ENCODE data around the gene GABARAP.

GABARAP gene

DNA sequence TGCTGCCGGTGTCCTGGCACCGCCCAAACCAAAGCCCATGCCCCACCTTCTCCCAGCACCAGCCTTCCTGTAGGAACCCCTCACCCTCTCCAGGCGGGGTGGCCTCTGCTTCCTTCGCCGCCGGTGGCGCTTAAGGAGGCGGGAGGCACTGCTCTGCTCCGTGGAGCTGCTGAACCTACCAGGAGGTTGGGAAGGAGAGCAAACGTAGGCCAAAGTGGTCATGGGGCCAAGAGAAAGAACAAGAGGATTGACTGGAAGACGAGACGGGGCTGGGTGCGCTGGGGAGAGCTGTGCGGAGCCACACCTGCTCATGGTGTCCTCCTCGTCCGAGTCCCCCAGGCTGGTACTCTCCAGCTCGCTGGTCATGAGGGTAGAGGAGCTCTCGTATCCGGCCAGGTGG, 12.7 kb downstream of the GABARAP start:
- Histone ChIP-seq H2BK5ac (ENCODE audit: low read length) (no peak overlapping the region), H3K4me1 (ENCODE audit: control insufficient read depth, low read depth, low read length) (peaks cover 7% of the 10 kb centered on the region), H3K79me2 (ENCODE audit: control insufficient read depth, insufficient read depth, low read length) (peaks cover 25% of the 10 kb centered on the region), H3K56ac (ENCODE audit: low read length) (no peak overlapping the region), H4K8ac (ENCODE audit: low read depth, low read length) (no peak overlapping the region), H4K5ac (ENCODE audit: low read length) (no peak overlapping the region), H3K27me3 (ENCODE audit: insufficient read depth, low read length, poor library complexity) (no peaks in the 10 kb centered on the region), H3K23ac (ENCODE audit: low read length) (no peak overlapping the region), H3K9ac (ENCODE audit: low read length) (no peak overlapping the region), H3K27ac (ENCODE audit: low read depth, low read length) (no peak overlapping the region), H3K18ac (ENCODE audit: low read length) (no peak overlapping the region), H3K4me2 (ENCODE audit: low read length) (no peak overlapping the region), H2AK5ac (ENCODE audit: low read length) (no peak overlapping the region), H3K4me3 (ENCODE audit: low read length) (no peak overlapping the region), H3K36me3 (ENCODE audit: control insufficient read depth, insufficient read depth, low read length) (peaks cover 12% of the 10 kb centered on the region), H2BK120ac (ENCODE audit: low read depth, low read length) (no peak overlapping the region), H2BK15ac (replicated peaks; ENCODE audit: low read depth) (no peak overlapping the region), H3K4ac (ENCODE audit: low read depth, low read length) (no peak overlapping the region), H3K79me1 (ENCODE audit: low read length) (peaks cover 19% of the 10 kb centered on the region)
- DNase-seq: no peak
- no CpG with 5 or more reads among the region's 19 CpGs for WGBS (ENCODE audit: extremely low coverage, insufficient coverage, low lambda C conversion rate)

DNA sequence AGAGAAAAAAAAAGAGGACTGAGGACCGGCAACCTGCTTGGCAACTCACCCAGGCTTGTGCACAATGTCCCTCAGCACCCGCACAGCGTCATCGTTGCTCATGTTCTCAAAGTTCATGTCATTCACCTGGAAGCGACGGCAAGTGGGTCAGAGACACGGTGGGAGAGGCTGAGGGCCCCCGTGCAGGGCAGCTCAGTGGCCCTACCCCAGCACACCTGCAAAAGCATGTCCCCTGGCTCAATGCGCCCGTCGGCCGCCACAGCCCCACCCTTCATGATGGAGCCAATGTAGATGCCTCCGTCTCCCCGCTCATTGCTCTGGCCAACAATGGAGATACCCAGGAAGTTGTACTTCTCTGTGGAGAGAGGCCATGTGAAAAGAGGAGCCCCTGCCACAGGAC, 13.3 kb downstream of the GABARAP start:
- no CpG with 5 or more reads among the region's 14 CpGs for WGBS (ENCODE audit: extremely low coverage, insufficient coverage, low lambda C conversion rate)
- no peak overlapping the region for H2AK5ac ChIP-seq (ENCODE audit: low read length)
- no peak overlapping the region for H2BK120ac ChIP-seq (ENCODE audit: low read depth, low read length)
- no peak overlapping the region for H3K18ac ChIP-seq (ENCODE audit: low read length)
- H3K27ac ChIP-seq (ENCODE audit: low read depth, low read length): no peak overlapping the region
- DNase-seq: no peak
- no peak overlapping the region for H3K4me3 ChIP-seq (ENCODE audit: low read length)
- no peak overlapping the region for H3K4me2 ChIP-seq (ENCODE audit: low read length)
- H3K79me2 ChIP-seq (ENCODE audit: control insufficient read depth, insufficient read depth, low read length): peaks cover 25% of the 10 kb centered on the region
- no peak overlapping the region for H3K9ac ChIP-seq (ENCODE audit: low read length)
- H2BK5ac ChIP-seq (ENCODE audit: low read length): no peak overlapping the region
- H4K5ac ChIP-seq (ENCODE audit: low read length): no peak overlapping the region
- no peaks in the 10 kb centered on the region for H3K27me3 ChIP-seq (ENCODE audit: insufficient read depth, low read length, poor library complexity)
- H3K23ac ChIP-seq (ENCODE audit: low read length): no peak overlapping the region
- no peak overlapping the region for H3K4ac ChIP-seq (ENCODE audit: low read depth, low read length)
- H3K56ac ChIP-seq (ENCODE audit: low read length): no peak overlapping the region
- H4K8ac ChIP-seq (ENCODE audit: low read depth, low read length): no peak overlapping the region
- H2BK15ac ChIP-seq (replicated peaks; ENCODE audit: low read depth): no peak overlapping the region
- peaks cover 7% of the 10 kb centered on the region for H3K4me1 ChIP-seq (ENCODE audit: control insufficient read depth, low read depth, low read length)
- H3K79me1 ChIP-seq (ENCODE audit: low read length): peaks cover 19% of the 10 kb centered on the region
- H3K36me3 ChIP-seq (ENCODE audit: control insufficient read depth, insufficient read depth, low read length): peaks cover 15% of the 10 kb centered on the region

DNA sequence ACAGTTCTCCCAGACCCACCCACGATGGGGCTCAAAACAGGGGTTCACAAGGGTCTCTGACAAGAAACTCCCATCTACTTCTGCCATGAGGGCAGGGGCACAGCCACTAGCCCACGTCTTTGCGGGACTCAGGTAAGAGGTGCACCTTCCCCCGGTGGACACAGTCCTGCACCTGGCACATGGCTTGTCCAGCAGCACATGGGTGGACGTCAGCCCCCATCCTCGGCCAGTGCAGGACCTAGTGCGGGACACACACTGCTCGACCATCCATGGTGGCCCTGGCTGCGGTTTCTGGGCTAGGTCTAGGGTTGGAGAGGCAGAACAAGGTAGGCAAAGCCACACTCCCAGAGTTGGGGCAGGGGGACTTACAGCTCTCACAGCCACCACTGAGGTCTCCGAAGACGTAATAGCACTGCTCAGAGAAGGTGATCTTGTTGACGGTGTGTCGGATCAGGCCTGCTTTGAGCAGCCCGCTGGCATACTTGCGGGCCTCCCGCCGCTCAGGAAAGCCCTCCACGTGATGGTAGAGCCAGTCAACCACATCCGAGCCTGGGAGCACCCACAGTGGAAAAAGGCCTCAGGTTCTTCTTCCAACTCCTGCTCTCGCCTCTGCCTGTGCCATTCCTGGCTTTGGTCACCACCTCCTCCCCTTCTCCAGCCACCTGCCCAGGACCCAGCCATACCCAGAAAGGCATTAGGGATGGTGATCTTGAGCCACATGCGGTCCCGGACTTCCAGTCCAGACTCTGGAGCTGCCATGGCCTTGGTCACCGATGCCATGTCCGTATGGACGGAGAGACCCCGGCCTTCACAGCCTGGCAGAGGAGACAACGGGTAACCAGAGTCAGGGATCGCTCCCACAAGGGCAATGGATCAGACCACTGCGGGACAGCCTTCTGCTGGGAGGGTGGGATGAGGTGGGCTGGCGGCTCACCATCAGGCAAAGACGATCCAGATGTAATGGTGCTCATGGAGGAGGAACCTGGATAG, 15.2 kb downstream of the GABARAP start:
- no peak overlapping the region for H2BK5ac ChIP-seq (ENCODE audit: low read length)
- no peak overlapping the region for H3K9ac ChIP-seq (ENCODE audit: low read length)
- no peak overlapping the region for H2BK120ac ChIP-seq (ENCODE audit: low read depth, low read length)
- DNase-seq: no peak
- H3K4ac ChIP-seq (ENCODE audit: low read depth, low read length): no peak overlapping the region
- H2BK15ac ChIP-seq (replicated peaks; ENCODE audit: low read depth): no peak overlapping the region
- peaks cover 3% of the 10 kb centered on the region for H3K4me1 ChIP-seq (ENCODE audit: control insufficient read depth, low read depth, low read length)
- peaks cover 10% of the 10 kb centered on the region for H3K79me2 ChIP-seq (ENCODE audit: control insufficient read depth, insufficient read depth, low read length)
- H4K8ac ChIP-seq (ENCODE audit: low read depth, low read length): no peak overlapping the region
- WGBS (ENCODE audit: extremely low coverage, insufficient coverage, low lambda C conversion rate): no CpG with 5 or more reads among the region's 31 CpGs
- no peak overlapping the region for H3K23ac ChIP-seq (ENCODE audit: low read length)
- H3K18ac ChIP-seq (ENCODE audit: low read length): no peak overlapping the region
- H3K36me3 ChIP-seq (ENCODE audit: control insufficient read depth, insufficient read depth, low read length): peaks cover 22% of the 10 kb centered on the region
- H3K4me3 ChIP-seq (ENCODE audit: low read length): no peak overlapping the region
- no peak overlapping the region for H3K27ac ChIP-seq (ENCODE audit: low read depth, low read length)
- no peaks in the 10 kb centered on the region for H3K27me3 ChIP-seq (ENCODE audit: insufficient read depth, low read length, poor library complexity)
- H2AK5ac ChIP-seq (ENCODE audit: low read length): no peak overlapping the region
- no peak overlapping the region for H3K4me2 ChIP-seq (ENCODE audit: low read length)
- no peak overlapping the region for H4K5ac ChIP-seq (ENCODE audit: low read length)
- H3K79me1 ChIP-seq (ENCODE audit: low read length): peaks cover 14% of the 10 kb centered on the region
- no peak overlapping the region for H3K56ac ChIP-seq (ENCODE audit: low read length)

DNA sequence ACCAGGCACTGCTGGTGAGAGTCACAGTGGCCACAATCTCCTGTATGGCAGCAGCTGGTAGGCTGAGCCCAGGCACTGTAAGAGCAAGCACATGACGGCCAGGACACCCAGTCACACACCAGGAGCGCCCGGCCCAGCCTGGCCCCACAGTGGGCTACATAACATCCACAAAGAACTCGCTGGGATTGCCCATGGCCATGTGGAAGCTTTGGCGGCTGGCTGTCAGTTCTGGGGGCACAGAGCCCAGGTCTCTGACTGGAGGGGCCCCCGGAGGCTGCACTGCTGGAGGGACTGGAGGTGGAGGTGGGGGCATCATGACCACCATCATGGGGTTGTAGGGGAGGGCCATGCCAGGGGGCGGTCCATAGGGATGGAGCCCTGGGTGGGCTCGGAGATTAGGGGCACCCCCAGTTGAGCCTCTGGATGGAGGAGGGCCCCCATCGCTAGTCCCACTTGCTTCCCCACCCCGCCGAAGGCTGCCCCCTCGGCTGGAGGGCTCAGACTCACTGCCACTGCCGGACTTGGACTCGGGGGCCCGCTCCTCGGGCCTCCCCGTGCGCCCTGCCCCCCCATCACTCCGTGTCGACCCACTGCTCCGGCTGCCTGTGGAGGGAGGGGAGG, 16.4 kb downstream of the GABARAP start:
- H3K4me2 ChIP-seq (ENCODE audit: low read length): no peak overlapping the region
- H2BK15ac ChIP-seq (replicated peaks; ENCODE audit: low read depth): no peak overlapping the region
- no peak overlapping the region for H3K27ac ChIP-seq (ENCODE audit: low read depth, low read length)
- H2AK5ac ChIP-seq (ENCODE audit: low read length): no peak overlapping the region
- H3K18ac ChIP-seq (ENCODE audit: low read length): no peak overlapping the region
- H3K23ac ChIP-seq (ENCODE audit: low read length): no peak overlapping the region
- H3K9ac ChIP-seq (ENCODE audit: low read length): no peak overlapping the region
- no peak overlapping the region for H2BK120ac ChIP-seq (ENCODE audit: low read depth, low read length)
- H3K4me1 ChIP-seq (ENCODE audit: control insufficient read depth, low read depth, low read length): no peaks in the 10 kb centered on the region
- H4K5ac ChIP-seq (ENCODE audit: low read length): no peak overlapping the region
- WGBS (ENCODE audit: extremely low coverage, insufficient coverage, low lambda C conversion rate): no CpG with 5 or more reads among the region's 21 CpGs
- H3K79me1 ChIP-seq (ENCODE audit: low read length): peaks cover 13% of the 10 kb centered on the region
- H3K79me2 ChIP-seq (ENCODE audit: control insufficient read depth, insufficient read depth, low read length): peaks cover under 1% of the 10 kb centered on the region
- no peak for DNase-seq
- H3K36me3 ChIP-seq (ENCODE audit: control insufficient read depth, insufficient read depth, low read length): peaks cover 22% of the 10 kb centered on the region
- no peak overlapping the region for H4K8ac ChIP-seq (ENCODE audit: low read depth, low read length)
- no peaks in the 10 kb centered on the region for H3K27me3 ChIP-seq (ENCODE audit: insufficient read depth, low read length, poor library complexity)
- no peak overlapping the region for H3K4me3 ChIP-seq (ENCODE audit: low read length)
- H2BK5ac ChIP-seq (ENCODE audit: low read length): no peak overlapping the region
- H3K4ac ChIP-seq (ENCODE audit: low read depth, low read length): no peak overlapping the region
- no peak overlapping the region for H3K56ac ChIP-seq (ENCODE audit: low read length)

DNA sequence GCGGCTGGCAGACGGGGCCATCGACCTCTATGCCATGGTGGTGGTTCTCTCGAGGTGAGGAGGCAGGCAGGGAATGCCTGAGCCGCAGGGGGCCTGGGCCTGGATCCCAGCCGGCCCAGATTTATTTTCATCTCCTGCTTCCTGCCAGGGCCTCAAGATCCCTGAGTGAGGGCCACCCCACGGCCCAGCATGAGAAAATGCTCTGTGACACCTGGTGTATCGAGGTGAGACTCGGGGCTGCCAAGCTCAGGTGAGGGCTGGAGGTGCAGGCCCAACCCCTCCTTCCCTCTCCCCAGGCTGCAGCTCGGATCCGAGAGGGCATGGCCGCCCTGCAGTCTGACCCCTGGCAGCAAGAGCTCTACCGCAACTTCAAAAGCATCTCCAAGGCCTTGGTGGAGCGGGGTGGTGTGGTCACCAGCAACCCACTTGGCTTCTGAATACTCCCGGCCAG, 17.6 kb downstream of the GABARAP start:
- H3K4me1 ChIP-seq (ENCODE audit: control insufficient read depth, low read depth, low read length): no peaks in the 10 kb centered on the region
- no peak overlapping the region for H3K4me3 ChIP-seq (ENCODE audit: low read length)
- no CpG with 5 or more reads among the region's 15 CpGs for WGBS (ENCODE audit: extremely low coverage, insufficient coverage, low lambda C conversion rate)
- no peak overlapping the region for H3K4me2 ChIP-seq (ENCODE audit: low read length)
- H3K79me2 ChIP-seq (ENCODE audit: control insufficient read depth, insufficient read depth, low read length): no peaks in the 10 kb centered on the region
- peaks cover 9% of the 10 kb centered on the region for H3K79me1 ChIP-seq (ENCODE audit: low read length)
- H3K23ac ChIP-seq (ENCODE audit: low read length): no peak overlapping the region
- no peak overlapping the region for H2AK5ac ChIP-seq (ENCODE audit: low read length)
- DNase-seq: no peak
- H3K56ac ChIP-seq (ENCODE audit: low read length): no peak overlapping the region
- peaks cover 22% of the 10 kb centered on the region for H3K36me3 ChIP-seq (ENCODE audit: control insufficient read depth, insufficient read depth, low read length)
- no peaks in the 10 kb centered on the region for H3K27me3 ChIP-seq (ENCODE audit: insufficient read depth, low read length, poor library complexity)
- H3K4ac ChIP-seq (ENCODE audit: low read depth, low read length): no peak overlapping the region
- no peak overlapping the region for H2BK120ac ChIP-seq (ENCODE audit: low read depth, low read length)
- H4K5ac ChIP-seq (ENCODE audit: low read length): no peak overlapping the region
- no peak overlapping the region for H3K18ac ChIP-seq (ENCODE audit: low read length)
- H3K9ac ChIP-seq (ENCODE audit: low read length): no peak overlapping the region
- no peak overlapping the region for H2BK5ac ChIP-seq (ENCODE audit: low read length)
- H2BK15ac ChIP-seq (replicated peaks; ENCODE audit: low read depth): no peak overlapping the region
- H4K8ac ChIP-seq (ENCODE audit: low read depth, low read length): no peak overlapping the region
- H3K27ac ChIP-seq (ENCODE audit: low read depth, low read length): no peak overlapping the region
